ENCODE results near the gene SLC22A5. TPM values are rescaled to one million over a fixed set of nuclear protein-coding genes. Genes with fewer than 3 reads are reported as not detected.
A peak's percentile ranks its signal among the peaks of the same experiment; 100 is the strongest.
"Not testable (repeated sequence)": the region's sequence is repeated elsewhere in the genome, so short reads cannot be mapped to it uniquely, and the experiment has no call there.

The SLC22A5 gene
- total RNA-seq, 4 donors from 2014 or later: 25.6 to 152 (median 110) TPM

DNA sequence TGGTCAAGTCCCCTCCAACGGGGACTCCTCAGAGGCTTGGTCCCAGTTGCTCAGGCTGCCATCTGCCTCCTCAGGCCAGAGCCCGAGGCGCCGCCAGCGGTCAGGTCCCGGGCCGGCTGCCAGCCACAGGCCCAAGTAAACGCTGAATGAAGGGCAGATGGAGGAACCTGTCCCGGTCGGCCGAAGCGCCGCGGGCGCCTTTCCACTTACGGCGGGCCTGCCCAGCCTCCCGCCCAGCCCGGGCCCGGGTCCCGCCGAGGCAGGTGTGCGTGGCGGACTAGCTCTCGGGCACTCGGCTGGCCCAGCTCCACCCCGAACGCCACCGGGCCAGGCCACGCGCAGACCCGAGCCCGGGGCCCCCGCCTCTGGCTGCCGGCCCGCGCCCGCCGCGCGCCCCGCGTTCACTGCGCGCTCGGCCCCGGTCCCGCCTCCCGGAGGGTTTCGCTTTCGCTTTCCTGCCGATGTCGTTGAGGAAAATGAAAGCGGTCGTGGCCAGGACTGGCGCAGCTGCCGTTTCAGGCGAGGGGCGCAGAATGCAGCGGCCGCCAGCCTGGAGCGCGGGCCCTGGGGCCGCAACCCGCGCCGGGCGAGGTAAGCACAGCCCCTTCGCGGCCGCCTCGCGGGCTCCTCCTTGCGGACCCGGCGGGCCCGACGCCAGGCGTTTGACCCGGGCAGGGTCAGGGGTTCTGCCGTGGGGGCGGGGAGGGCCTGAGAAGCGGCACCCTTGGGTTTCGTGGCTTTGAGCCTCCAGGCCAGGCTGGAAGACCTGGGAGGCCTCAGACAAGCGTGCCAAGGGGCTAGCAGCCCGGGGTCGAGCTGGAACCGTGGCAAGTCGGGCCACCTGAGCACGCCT, 41.2 kb downstream of the SLC22A5 start:
- Histone ChIP-seq H3K4me1 (peaks cover 0 to 47% (median 18%) of the 10 kb centered on the region in 4 donors), H3K36me3 (no peaks in the 10 kb centered on the region), H3K4me3 (peak overlapping the region; percentile 66 to 89 (median 73)), H3K9me3 (no peaks in the 10 kb centered on the region), H3K27ac (peak overlapping the region; percentile 98 to 100 (median 98)), H3K27me3 (no peaks in the 10 kb centered on the region)
- TF ChIP-seq POLR2A (IDR thresholded peaks at IDR 0.05): peak; percentile 73 to 80
- peak; percentile 59 to 81 (median 71) for TF ChIP-seq CTCF (IDR thresholded peaks at IDR 0.05)
- peak; percentile 80 to 92 (median 90) for DNase-seq

DNA sequence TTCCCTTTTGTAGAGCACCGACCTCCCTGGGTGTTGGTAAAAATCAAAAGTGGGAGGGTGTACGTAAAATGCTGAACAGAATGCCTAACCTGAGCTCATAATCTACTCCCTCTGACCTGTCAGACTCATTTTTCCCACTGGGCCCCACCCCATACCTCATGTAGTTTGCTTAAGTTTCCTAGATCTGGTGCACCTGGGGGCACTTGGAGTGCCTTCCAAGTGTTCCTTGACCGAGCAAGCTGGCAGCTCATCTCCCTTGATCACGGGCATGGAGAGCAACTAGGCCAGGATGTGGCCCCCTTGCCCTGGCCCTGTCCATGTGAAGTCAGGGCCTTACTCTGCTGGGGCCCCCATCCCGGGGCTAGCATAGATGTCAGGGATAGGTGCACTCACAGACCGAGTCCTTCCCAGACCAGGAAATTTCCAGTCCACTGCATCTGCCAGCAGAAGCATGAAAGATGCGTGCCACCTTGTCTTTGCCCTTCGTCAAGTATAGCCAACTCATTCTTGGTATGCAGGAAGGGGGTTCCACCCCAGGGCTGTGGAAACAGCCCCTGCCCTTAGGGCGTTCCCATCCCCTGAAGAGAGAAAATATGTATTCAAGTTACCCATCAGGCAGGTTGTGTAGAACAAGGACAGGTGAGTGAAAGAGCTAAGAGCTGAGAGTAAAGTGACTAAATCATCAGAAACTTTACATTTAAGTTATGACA, 41.9 kb downstream of the SLC22A5 start:
- peak; percentile 40 to 78 (median 74) for DNase-seq
- H3K4me1 ChIP-seq: peaks cover 0 to 51% (median 18%) of the 10 kb centered on the region in 4 donors
- no peaks in the 10 kb centered on the region for H3K36me3 ChIP-seq
- H3K4me3 ChIP-seq: peak overlapping the region; percentile 66 to 89 (median 73)
- H3K27me3 ChIP-seq: no peaks in the 10 kb centered on the region
- TF ChIP-seq CTCF (IDR thresholded peaks at IDR 0.05) (no peak), POLR2A (IDR thresholded peaks at IDR 0.05) (no peak)
- peak overlapping the region; percentile 98 to 100 (median 98) for H3K27ac ChIP-seq
- H3K9me3 ChIP-seq: no peaks in the 10 kb centered on the region

DNA sequence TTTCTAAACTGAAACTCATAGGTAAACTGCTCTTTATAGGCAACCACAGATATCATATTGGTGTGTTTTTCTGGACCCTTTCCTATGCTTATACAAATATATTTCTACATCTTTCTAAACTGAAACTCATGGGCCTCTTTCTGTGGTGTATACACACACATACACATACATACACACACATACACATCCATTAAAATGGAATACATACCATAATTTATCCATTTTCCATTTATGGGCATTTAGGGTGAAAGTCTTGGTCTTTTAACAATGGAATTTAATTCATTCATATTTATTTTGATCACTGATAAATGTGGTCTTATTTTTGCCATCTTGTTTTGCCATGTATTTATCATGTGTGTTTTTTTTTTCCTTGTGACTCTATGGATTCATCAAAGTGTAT, 44.1 kb downstream of the SLC22A5 start:
- peak overlapping the region; percentile 49 to 100 (median 98) for H3K27ac ChIP-seq
- H3K9me3 ChIP-seq: no peaks in the 10 kb centered on the region
- no peaks in the 10 kb centered on the region for H3K36me3 ChIP-seq
- no peak for DNase-seq
- peak overlapping the region in 1 of 4 donors; percentile 69 for H3K4me3 ChIP-seq
- peaks cover 0 to 60% (median 19%) of the 10 kb centered on the region in 4 donors for H3K4me1 ChIP-seq
- no peak for TF ChIP-seq POLR2A (IDR thresholded peaks at IDR 0.05)
- TF ChIP-seq CTCF (IDR thresholded peaks at IDR 0.05): no peak
- no peaks in the 10 kb centered on the region for H3K27me3 ChIP-seq

- H3K27me3 ChIP-seq: no peaks in the 10 kb centered on the region
- no peak for DNase-seq
- H3K4me1 ChIP-seq: peaks cover 2 to 60% (median 17%) of the 10 kb centered on the region in 4 donors
- TF ChIP-seq POLR2A (IDR thresholded peaks at IDR 0.05): no peak
- peak in 1 of 6 experiments; percentile 38 for TF ChIP-seq CTCF (IDR thresholded peaks at IDR 0.05)
- H3K4me3 ChIP-seq: no peak overlapping the region
- no peaks in the 10 kb centered on the region for H3K9me3 ChIP-seq
- peak overlapping the region; percentile 76 to 100 (median 98) for H3K27ac ChIP-seq
- H3K36me3 ChIP-seq: no peaks in the 10 kb centered on the region
Measured at GRCh38 chr5:132414634-132415378, 45.3 kb downstream of the SLC22A5 start.

DNA sequence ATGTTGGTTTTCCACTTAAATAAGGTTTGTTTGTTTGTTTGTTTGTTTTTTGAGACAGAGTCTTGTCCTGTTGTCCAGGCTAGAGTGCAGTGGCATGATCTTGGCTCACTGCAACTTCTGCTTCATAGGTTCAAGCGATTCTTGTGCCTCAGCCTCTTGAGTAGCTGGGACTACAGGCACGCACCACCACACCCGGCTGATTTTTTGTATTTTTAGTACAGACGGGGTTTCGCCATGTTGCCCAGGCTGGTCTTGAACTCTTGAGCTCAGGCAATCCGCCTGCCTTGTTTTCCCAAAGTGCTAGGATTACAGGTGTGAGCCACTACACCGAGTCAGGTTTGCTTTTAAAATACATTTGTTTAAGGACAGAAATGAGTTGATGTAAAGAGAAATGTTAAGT, 46.0 kb downstream of the SLC22A5 start:
- H3K36me3 ChIP-seq, H3K4me3 ChIP-seq, H3K27me3 ChIP-seq, H3K9me3 ChIP-seq: not testable (repeated sequence)
- Histone ChIP-seq H3K4me1 (peaks cover 2 to 64% (median 24%) of the 10 kb centered on the region in 4 donors), H3K27ac (peak overlapping the region; percentile 76 to 100 (median 98))
- peak in 1 of 3 donors; percentile 47 for DNase-seq

Data from Peyer's patch (tissue), 4 donors.